PC-3 (cell line): Measurements from ENCODE around the gene ARHGEF28.

Source experiments
- EZH2 ChIP-seq: fragments of 300-600 bp; sonication (generic); IDR thresholded peaks from one replicate; pipeline ENCODE4 v1.6.1; 2017; ENCODE audit warnings: antibody characterized with exemption, mild to moderate bottlenecking, low read length; ENCODE audit not compliant: unreplicated experiment
- TF ChIP-seq, protein P1 (sequence below): fragments of 300-600 bp; sonication (generic); conservative IDR thresholded peaks from 2 replicates; pipeline ENCODE4 v1.5.1; 2017; ENCODE audit warnings: antibody characterized with exemption, low read depth, mild to moderate bottlenecking, low read length

DNA sequence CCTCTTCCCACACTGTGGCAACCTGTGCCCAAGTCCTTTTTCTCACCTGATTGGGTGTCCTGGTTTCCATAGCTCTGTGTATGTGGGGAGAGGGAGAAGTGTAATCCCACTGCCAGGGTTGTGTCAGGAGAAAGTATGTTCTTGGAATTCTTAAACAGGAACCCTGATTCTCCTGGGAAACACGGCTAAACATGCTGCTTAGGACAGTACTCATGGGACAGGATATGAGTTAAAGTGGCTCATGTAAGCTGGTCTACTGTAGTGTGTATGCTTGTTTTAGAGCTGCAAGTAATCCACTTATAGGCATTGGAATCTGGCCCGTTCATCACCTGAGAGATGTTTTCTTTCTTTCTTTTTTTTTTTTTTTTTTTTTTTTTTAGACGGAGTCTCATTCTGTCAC lies 23.9 kb downstream of the ARHGEF28 start:
- no peak for TF ChIP-seq EZH2
- TF ChIP-seq, protein P1, sequence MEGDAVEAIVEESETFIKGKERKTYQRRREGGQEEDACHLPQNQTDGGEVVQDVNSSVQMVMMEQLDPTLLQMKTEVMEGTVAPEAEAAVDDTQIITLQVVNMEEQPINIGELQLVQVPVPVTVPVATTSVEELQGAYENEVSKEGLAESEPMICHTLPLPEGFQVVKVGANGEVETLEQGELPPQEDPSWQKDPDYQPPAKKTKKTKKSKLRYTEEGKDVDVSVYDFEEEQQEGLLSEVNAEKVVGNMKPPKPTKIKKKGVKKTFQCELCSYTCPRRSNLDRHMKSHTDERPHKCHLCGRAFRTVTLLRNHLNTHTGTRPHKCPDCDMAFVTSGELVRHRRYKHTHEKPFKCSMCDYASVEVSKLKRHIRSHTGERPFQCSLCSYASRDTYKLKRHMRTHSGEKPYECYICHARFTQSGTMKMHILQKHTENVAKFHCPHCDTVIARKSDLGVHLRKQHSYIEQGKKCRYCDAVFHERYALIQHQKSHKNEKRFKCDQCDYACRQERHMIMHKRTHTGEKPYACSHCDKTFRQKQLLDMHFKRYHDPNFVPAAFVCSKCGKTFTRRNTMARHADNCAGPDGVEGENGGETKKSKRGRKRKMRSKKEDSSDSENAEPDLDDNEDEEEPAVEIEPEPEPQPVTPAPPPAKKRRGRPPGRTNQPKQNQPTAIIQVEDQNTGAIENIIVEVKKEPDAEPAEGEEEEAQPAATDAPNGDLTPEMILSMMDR = no peak
